GM18526 (cell line): ENCODE measurements around the gene ABHD6.

Experiments used
- POLR2A ChIP-seq: IDR thresholded peaks from 3 replicates; pipeline ENCODE4 v1.6.1; 2011; ENCODE audit not compliant: insufficient read length; ENCODE audit errors: extremely low read depth

Gene ABHD6

DNA sequence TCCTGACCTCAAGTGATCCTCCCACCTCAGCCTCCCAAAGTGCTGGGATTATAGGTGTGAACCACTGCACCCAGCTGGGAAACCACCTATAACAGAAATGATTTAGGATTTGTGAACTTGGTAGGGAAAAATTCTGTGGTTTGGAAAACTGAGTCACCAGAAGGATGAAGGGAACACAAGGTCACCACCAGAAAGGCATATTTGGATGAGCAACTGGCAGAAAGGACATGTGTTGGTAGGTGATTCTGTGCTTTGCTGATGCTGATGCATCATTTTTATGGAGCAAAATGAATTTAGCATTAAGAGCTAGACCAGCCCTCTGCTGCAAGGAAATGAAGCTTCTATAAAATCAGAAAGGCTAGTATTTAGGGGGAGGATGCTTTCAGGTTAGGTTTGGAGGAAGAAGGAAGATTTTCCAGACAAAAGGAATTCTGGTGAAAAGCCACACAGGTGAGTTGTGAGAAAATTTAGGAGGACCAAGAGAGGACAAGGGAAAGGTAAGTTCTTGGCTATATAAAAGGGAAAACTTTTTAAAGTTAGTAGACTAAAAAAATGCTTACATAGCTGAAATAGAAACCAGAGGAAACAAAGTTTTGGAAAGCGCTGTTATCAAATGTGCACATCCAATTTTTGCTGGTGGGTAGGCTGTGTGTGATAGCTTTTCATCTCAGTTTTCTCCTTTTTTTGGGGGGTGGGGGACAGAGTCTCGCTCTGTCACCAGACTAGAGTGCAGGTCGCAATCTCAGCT is 98.7 kb downstream of the ABHD6 start:
- no peak for TF ChIP-seq POLR2A

DNA sequence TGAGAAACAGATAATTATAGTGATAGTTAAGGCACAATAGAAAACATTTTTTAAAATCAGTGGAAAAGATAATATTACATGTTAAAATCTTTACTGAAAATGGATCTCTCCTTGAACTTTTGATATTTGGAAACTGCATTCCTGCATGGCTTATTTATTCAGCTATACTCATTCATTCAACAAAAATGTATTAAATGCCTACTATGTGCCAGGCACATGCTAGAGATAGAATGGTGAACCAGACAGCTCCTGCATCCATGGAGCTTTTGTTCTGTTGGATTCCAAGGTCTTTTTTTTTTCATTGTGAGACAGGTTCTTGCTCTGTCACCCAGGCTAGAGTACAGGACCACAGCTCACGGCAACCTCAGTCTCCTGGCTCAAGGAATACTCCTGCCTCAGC is 99.6 kb downstream of the ABHD6 start:
- no peak for TF ChIP-seq POLR2A

DNA sequence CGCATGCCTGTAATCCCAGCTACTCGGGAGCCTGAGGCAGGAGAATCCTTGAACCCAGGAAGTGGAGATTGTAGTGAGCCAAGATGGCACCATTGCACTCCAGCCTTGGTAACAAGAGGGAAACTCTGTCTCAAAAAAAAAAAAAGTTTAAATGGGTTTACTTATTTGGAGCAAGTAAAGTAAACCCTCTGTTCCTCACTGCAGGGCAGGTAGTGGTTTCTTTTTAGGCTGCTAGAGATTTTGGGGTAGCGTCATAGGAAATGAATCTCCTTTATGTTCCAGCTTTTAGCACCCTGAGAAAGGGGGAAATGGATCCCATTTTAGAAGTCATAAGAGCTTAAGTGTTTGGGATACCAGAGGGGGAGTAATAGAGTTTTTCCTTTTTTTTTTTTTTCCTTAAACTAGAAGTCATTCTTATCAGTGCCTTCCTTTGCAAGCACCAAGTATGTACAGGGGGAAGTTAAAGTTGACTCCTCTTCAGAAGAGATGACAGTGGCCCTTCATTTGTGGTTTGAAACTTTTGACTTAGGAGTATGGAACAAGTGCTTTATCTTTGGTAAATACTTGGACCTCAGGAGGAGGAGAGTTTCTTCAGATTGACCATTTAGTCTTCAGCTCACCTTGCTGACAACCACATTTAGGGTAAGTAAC is 103.1 kb downstream of the ABHD6 start:
- TF ChIP-seq POLR2A: no peak

DNA sequence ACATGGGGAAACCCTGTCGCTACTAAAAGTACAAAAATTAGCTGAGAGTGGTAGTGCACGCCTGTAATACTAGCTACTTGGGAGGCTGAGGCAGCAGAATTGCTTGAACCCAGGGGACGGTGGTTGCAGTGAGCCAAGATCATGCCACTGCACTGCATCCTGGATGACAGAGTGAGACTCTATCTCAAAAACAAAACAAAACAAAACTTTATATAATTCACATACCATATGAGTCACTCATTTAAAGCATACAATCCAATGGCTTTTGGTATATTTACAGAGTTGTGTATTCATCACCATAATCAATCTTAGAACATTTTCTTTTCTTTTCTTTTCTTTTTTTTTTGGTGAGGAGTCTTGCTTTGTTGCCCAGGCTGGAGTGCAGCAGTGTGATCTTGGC is 103.8 kb downstream of the ABHD6 start:
- no peak for TF ChIP-seq POLR2A

DNA sequence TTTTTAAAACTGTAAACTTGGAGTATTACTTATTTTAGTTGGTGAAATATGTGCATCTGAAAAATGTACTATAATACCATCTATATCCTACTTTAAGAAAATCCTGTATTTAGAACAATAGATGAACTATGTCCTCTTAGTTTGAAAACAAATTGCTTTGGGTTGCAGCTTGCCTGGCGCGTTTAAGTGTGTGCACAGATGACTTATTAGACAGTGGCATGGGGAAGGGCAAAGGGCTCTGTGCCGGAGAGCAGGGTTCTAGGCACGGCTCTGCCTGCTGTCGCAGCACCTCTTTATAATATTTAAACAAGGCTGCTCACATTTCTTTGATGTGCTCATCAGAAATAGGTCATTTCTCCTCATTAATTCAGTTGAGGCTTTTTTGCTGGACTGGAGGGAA is 105.1 kb downstream of the ABHD6 start:
- no peak for TF ChIP-seq POLR2A
